CD14-positive monocyte (primary cell): ENCODE data around the gene ANTXR1. TPM values are rescaled to one million over a fixed set of nuclear protein-coding genes. Genes with fewer than 3 reads are reported as not detected.

Experiments used
- DNase-seq, 3 donors: peaks; one replicate each; pipeline ENCODE4 v3.0.0-alpha.2; 2011 to 2022
- H2AFZ ChIP-seq: 2 replicates; pipeline ENCODE4 v1.6.0; 2012; ENCODE audit warnings: mild to moderate bottlenecking, low read depth, low read length, inconsistent platforms; ENCODE audit not compliant: insufficient read depth, poor library complexity, severe bottlenecking
- H3K27ac ChIP-seq, 2 donors: 1 replicate in 1 of 2; 2 replicates in 1 of 2; pipeline ENCODE4 v1.5.1; 2012 to 2013; ENCODE audit warnings: low read length in 2 of 2, control low read depth in 1 of 2, inconsistent platforms in 1 of 2, low read depth in 1 of 2, mild to moderate bottlenecking in 1 of 2
- H3K27me3 ChIP-seq, 2 donors: one replicate each; pipeline versions ENCODE4 v1.6.0 to v1.6.1; 2011 to 2013; ENCODE audit warnings: low read length in 2 of 2; ENCODE audit not compliant: control insufficient read depth in 2 of 2, insufficient read depth in 2 of 2
- H3K36me3 ChIP-seq, 2 donors: replicated peaks in 1 of 2; 1 replicate in 1 of 2; 2 replicates in 1 of 2; pipeline versions ENCODE4 v1.5.1 to v1.6.1; 2012 to 2013; ENCODE audit warnings: low read length in 2 of 2, control low read depth in 1 of 2, inconsistent platforms in 1 of 2, mild to moderate bottlenecking in 1 of 2; ENCODE audit not compliant: insufficient read depth in 2 of 2, control insufficient read depth in 1 of 2
- H3K4me1 ChIP-seq, 2 donors: 1 replicate in 1 of 2; 2 replicates in 1 of 2; pipeline versions ENCODE4 v1.5.1 to v1.6.1; 2012 to 2013; ENCODE audit warnings: low read length in 2 of 2, control low read depth in 1 of 2, inconsistent platforms in 1 of 2, mild to moderate bottlenecking in 1 of 2, moderate library complexity in 1 of 2; ENCODE audit not compliant: insufficient read depth in 2 of 2, control insufficient read depth in 1 of 2
- H3K4me2 ChIP-seq: replicated peaks from 2 replicates; pipeline ENCODE3; 2012; ENCODE audit warnings: low read length, moderate library complexity, mild to moderate bottlenecking; ENCODE audit not compliant: poor library complexity, severe bottlenecking; ENCODE audit errors: extremely low read depth
- H3K4me3 ChIP-seq, 3 experiments: fragments of 200-600 bp in 1 of 3; sonication (generic) in 1 of 3; replicated peaks in 1 of 3; 1 replicate in 2 of 3; 2 replicates in 1 of 3; pipeline ENCODE4 v1.5.1; 2011 to 2013; ENCODE audit warnings: low read length in 3 of 3, mild to moderate bottlenecking in 3 of 3, control low read depth in 2 of 3, low read depth in 2 of 3, inconsistent platforms in 1 of 3, moderate library complexity in 1 of 3
- H3K79me2 ChIP-seq: 2 replicates; pipeline ENCODE4 v1.6.0; 2012; ENCODE audit warnings: mild to moderate bottlenecking, control low read depth, inconsistent platforms, low read length, moderate library complexity; ENCODE audit not compliant: insufficient read depth
- H3K9ac ChIP-seq: 2 replicates; pipeline ENCODE4 v1.6.0; 2017; ENCODE audit warnings: low read length, mild to moderate bottlenecking; ENCODE audit not compliant: insufficient read depth, poor library complexity, severe bottlenecking
- H3K9me3 ChIP-seq, 2 donors: replicated peaks in 1 of 2; 1 replicate in 1 of 2; 2 replicates in 1 of 2; pipeline versions ENCODE4 v1.5.1 to v1.6.1; 2012 to 2013; ENCODE audit warnings: low read length in 2 of 2, control low read depth in 1 of 2; ENCODE audit not compliant: control insufficient read depth in 1 of 2, insufficient read depth in 1 of 2
- H4K20me1 ChIP-seq: 2 replicates; pipeline ENCODE4 v1.6.0; 2012; ENCODE audit warnings: mild to moderate bottlenecking, low read length, control low read depth, moderate library complexity; ENCODE audit not compliant: insufficient read depth
- H3K27ac Mint-ChIP-seq, 7 donors: one replicate each; pipeline ENCODE4 v1.8.0; 2020; ENCODE audit warnings: mild to moderate bottlenecking in 7 of 7, mixed read lengths in 7 of 7, moderate library complexity in 6 of 7, inconsistent platforms in 2 of 7
- H3K27me3 Mint-ChIP-seq, 3 donors: one replicate each; pipeline ENCODE4 v1.8.0; 2021 to 2022; ENCODE audit warnings: low read depth in 3 of 3, mild to moderate bottlenecking in 3 of 3, mixed read lengths in 3 of 3, moderate library complexity in 3 of 3, inconsistent platforms in 1 of 3
- H3K36me3 Mint-ChIP-seq, 2 donors: one replicate each; pipeline ENCODE4 v1.8.0; 2020; ENCODE audit warnings: mixed read lengths in 2 of 2, inconsistent platforms in 1 of 2, mild to moderate bottlenecking in 1 of 2
- H3K4me1 Mint-ChIP-seq: one replicate; pipeline ENCODE4 v1.8.0; 2020; ENCODE audit warnings: mild to moderate bottlenecking, mixed read lengths
- H3K4me3 Mint-ChIP-seq, 2 donors: one replicate each; pipeline ENCODE4 v1.8.0; 2020; ENCODE audit warnings: mild to moderate bottlenecking in 2 of 2, mixed read lengths in 2 of 2, moderate library complexity in 1 of 2
- H3K9me3 Mint-ChIP-seq, 7 donors: one replicate each; pipeline ENCODE4 v1.8.0; 2020 to 2022; ENCODE audit warnings: mixed read lengths in 7 of 7, mild to moderate bottlenecking in 6 of 7, moderate library complexity in 6 of 7, inconsistent platforms in 2 of 7
- CTCF ChIP-seq: fragments of 200-600 bp; IDR thresholded peaks from one replicate; pipeline ENCODE4 v1.8.0; 2022; ENCODE audit warnings: antibody characterized with exemption, mild to moderate bottlenecking
- WGBS: methylation state at CpG from one replicate; pipeline ENCODE4 v1.1.5; 2013; ENCODE audit warnings: missing lambda C conversion rate; ENCODE audit not compliant: insufficient coverage; 5-methylcytosine and 5-hydroxymethylcytosine counted together
- intact Hi-C, 2 donors: fragments of 100-400 bp; cut with micrococcal nuclease; formaldehyde crosslinking; loops; one replicate each; pipeline versions ENCODE4 v1.15.0 to v1.15.1; 2023
- polyA plus RNA-seq, 3 donors: library from polyadenylated mRNA; depleted of rRNA in 1 of 3; unstranded in 2 of 3; stranded (reverse) in 1 of 3; fragments of 300-500 nt in 2 of 3; fragments of >200 nt in 1 of 3; fragmentation: Illumina TruSeq in 2 of 3; gene quantifications; 1 replicate in 2 of 3; 2 replicates in 1 of 3; pipeline ENCODE4 v1.2.3, GENCODE V29; 2012 to 2021

Gene ANTXR1
- polyA plus RNA-seq, 3 donors, result not detected

GRCh38 chr2:69104261-69104660 lies 91.3 kb downstream of the ANTXR1 start:
- H3K9me3 Mint-ChIP-seq, result no peaks in the 10 kb centered on the region
- TF ChIP-seq CTCF, result no peak
- H3K9me3 ChIP-seq, result no peaks in the 10 kb centered on the region
- no peak for DNase-seq
- H3K27ac ChIP-seq, result no peak overlapping the region
- no peaks in the 10 kb centered on the region for H3K36me3 ChIP-seq
- no peaks in the 10 kb centered on the region for H3K79me2 ChIP-seq
- no peak overlapping the region for H3K9ac ChIP-seq
- 93% methylated on average over 2 of the region's 3 CpGs for WGBS
- intact Hi-C loops, result no loop called here
- H3K4me3 Mint-ChIP-seq, result no peak overlapping the region
- no peak overlapping the region for H3K4me3 ChIP-seq
- H3K4me1 ChIP-seq, result no peaks in the 10 kb centered on the region
- no peak overlapping the region for H2AFZ ChIP-seq
- H3K4me1 Mint-ChIP-seq, result no peaks in the 10 kb centered on the region
- no peaks in the 10 kb centered on the region for H3K27me3 ChIP-seq
- H3K36me3 Mint-ChIP-seq, result no peaks in the 10 kb centered on the region
- no peaks in the 10 kb centered on the region for H4K20me1 ChIP-seq
- H3K27ac Mint-ChIP-seq, result no peak overlapping the region
- no peak overlapping the region for H3K4me2 ChIP-seq
- H3K27me3 Mint-ChIP-seq, result peaks cover 0 to 3% (median 2%) of the 10 kb centered on the region in 3 donors

GRCh38 chr2:69109255-69109654 lies 96.3 kb downstream of the ANTXR1 start:
- Mint-ChIP-seq H3K4me3 (no peak overlapping the region), H3K27me3 (peaks cover 2 to 3% (median 2%) of the 10 kb centered on the region in 3 donors), H3K36me3 (no peaks in the 10 kb centered on the region), H3K9me3 (no peaks in the 10 kb centered on the region), H3K4me1 (no peaks in the 10 kb centered on the region), H3K27ac (no peak overlapping the region)
- no peak for DNase-seq
- no CpG with 5 or more reads among the region's 4 CpGs for WGBS
- Histone ChIP-seq H4K20me1 (no peaks in the 10 kb centered on the region), H3K9me3 (no peaks in the 10 kb centered on the region), H3K4me3 (no peak overlapping the region), H2AFZ (no peak overlapping the region), H3K4me2 (no peak overlapping the region), H3K27me3 (no peaks in the 10 kb centered on the region), H3K36me3 (no peaks in the 10 kb centered on the region), H3K79me2 (no peaks in the 10 kb centered on the region), H3K4me1 (no peaks in the 10 kb centered on the region), H3K27ac (no peak overlapping the region), H3K9ac (no peak overlapping the region)
- TF ChIP-seq CTCF, result no peak
- intact Hi-C loops, result no loop called here
